Femur (tissue), 1 donor: ENCODE measurements around the gene TBC1D14.
A peak's percentile ranks its signal among the peaks of the same experiment; 100 is the strongest.
"Not testable (repeated sequence)": the region's sequence is repeated elsewhere in the genome, so short reads cannot be mapped to it uniquely, and the experiment has no call there.

Experiments used
- DNase-seq: peaks from one replicate; pipeline ENCODE4 v3.0.0-alpha.2; 2017

The TBC1D14 gene

DNA sequence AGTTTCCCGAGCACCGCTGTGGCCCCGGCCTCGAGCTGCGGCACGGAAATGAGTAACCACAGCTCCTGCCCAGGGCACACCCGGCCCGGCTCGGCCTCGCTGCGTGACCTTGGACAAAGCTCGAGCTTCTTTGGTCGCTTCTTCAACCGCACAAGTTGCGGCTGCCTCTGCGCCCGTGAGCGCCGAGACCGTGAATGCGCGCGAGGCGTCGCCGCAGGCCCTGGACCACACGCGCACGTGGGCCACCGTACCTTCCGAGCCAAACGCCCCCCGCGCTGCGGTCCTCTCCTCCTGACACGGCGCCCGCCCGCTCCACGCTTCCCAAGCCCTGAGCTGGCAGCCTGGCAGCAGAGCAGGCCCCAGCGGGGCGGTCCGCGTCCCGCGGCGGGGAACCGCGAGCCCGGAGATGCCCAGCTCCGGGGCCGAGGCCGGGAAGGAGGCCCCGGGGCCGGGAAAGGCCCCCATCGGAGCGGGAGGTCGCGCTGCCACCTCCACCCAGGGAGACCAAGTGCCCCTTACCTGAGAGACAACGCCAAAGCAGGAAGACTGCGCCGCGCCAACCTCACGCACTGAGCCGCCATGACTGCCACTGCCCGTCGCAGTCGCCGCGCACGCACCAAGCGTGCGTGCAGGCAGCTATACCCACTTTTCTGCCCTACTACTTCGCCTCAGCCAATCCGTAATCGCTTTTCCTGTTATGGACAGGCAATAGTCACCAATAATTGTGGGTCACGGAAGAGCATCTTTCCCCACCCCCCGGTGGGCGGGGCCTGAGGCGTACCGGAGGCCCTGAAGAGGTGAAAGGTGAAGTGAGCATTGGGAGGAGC, 158.0 kb downstream of the TBC1D14 start, which contains the start of gene GRPEL1:
TSS of gene GRPEL1 (minus strand) at position 613 of the 827 bp plus-strand sequence. CDS start at position 581, 32 bp downstream.
- DNase-seq = peak; percentile 100

DNA sequence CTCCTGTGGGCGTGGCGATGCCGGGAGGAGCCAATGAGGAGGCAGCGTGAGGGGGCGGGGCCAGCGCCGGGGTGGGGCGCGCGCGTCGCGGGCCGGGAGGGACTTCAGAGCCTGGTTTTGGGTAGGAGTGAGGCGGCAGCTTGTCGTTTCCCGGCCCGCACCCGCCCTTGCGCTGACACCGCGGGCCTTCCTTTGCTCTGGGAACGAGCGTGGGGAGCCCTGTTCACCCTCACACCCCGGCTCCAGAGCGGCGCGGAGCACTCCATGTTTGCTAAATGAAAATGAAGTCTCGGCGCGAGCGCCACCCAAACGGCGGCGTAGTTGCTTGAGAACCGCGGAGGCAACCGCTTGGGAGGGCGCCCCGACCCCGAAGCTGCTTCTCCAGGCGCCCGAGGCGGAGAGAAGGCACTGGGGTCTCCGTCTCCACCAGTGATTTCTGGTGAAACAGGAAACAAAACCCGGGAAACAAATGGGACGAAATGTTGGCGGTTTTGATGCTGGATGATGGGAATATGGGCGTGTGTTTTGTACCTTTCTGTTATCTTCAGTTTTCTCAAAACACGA, 158.7 kb downstream of the TBC1D14 start:
- DNase-seq = no peak

DNA sequence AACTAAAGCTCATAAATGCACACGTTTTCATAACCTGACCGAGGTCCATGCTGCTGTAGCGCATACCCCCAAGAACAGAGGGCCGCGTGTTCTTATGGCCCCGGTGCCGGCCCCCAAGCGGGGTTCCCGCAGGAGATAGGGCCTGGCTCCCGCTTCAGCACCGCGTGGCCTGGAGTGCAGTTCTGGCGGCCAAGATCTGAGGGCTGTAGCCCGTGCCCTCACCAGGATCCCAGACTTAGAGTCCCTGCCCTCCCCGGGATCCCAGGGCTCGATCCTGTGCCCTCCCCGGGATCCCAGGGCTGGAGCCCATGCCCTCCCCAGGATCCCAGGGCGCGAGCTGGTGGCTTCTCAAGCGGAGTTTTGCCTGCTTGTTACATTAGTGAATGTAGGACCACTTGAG, 159.3 kb downstream of the TBC1D14 start:
- DNase-seq = no peak

DNA sequence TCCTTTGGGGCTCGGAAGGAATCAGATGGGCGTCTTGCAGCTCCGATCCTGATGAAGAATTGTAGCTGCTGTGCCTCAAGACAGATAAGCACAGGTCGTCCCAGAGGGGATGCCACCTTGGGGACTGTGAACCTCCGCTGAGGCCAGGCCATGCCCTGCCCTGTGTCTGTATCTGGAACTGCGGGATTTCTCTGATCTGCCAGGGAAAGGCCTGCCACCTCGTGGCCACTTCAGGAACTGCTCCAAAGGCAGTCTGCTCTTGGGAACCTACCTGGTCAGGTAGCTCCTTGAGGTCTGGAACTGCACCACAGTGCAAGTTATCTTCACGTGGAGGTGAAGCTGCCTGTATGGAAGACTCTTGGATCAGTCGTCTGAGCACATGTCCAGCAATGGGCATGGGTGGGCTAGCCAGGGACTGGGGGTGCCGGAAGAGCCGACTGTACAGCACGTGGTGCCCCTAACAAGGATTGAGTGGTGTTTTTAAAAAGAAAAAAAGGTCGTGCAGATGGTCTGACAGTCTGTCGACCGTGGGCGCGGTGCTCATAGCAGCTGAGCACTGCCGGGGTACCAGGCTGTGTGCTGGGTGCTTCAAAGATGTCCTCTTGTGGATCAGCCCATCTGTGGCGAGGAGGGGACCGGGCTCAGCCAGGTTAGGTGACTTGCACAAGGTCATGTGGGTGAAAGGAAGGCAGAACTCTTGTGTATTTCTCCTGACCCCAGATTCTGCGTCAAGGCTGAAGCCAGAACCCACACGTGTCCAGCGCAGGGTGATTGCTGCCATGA, 161.3 kb downstream of the TBC1D14 start:
- peak; percentile 82 for DNase-seq

DNA sequence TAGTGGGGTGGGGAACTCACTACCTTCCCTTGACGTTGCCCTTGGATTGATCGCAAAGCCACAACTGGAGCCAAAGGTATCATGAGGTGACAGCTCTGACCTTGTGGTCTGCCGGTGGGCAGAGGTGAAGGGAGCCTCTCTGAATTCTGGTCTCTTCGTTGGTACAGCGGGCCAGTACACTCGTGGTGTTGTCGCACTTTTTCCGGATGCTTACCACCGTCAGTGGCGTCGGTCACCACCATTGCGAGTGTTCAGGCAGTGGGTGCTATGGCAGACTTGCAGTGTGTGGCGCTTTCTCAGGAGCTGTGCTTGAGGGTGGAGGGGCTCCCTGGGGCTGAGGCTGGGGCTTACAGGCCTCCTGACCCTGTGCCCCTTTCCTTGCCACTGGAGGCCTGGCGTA, 163.4 kb downstream of the TBC1D14 start:
- no peak for DNase-seq

DNA sequence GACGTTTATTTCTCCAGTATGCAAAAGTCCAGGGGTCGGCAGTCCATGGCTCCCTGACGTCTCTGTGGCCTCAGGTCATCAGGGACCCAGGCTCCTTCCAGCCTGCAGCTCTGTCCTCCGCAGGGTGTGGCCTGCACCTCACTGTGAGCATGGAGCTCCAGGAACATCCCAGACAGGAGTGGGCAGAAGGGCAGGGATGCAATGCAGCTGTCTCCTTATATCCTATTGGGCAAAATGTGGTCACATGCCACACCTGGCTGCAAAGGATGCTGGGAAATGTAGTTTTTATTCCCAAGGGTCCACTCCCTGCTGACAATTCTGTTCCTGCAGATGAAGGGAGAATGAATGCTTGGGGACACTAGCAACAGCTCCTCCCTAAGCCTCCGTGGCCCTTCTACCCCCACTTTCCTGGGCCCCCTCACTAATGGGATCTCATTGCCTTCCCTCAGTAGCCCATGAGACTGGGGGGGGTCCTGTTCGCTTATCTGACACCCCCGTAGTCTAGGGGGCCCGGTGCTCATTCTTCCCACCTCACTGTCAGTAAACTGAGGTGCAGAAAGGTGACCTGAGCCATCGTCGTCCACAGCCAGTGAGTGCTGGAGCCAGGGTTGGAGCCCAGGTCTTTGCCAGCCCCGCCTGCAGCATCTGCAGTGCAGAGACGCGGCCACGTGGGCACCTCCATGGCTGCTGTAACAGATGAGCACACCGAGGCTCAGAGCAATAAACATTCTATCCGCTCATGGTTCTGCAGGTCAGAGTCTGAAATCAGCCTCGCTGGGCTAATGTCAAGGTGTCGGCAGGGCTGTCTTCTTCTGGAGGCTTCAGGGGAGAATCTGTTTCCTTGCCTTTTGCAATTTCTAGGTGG, 164.1 kb downstream of the TBC1D14 start:
- no peak for DNase-seq

DNA sequence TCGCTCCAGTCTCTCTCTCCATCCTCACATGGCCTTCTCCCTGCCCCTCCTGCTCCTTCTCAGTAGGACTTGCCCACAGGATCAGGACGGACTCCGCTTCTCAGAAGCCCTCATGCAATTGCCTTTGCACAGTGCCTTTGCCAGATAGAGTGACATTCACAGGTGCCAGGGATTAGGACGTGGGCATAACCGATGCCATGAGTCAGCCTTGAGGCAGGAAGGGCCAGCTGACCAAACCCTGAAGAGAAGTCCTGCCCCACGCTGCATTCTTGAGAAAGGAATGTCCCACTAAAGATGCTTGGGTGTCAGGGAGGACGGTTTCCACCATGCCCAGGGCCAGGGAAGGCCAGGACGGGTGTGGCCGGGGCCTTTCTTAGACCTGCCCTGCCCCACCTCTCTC, 164.8 kb downstream of the TBC1D14 start:
- DNase-seq = peak; percentile 61

DNA sequence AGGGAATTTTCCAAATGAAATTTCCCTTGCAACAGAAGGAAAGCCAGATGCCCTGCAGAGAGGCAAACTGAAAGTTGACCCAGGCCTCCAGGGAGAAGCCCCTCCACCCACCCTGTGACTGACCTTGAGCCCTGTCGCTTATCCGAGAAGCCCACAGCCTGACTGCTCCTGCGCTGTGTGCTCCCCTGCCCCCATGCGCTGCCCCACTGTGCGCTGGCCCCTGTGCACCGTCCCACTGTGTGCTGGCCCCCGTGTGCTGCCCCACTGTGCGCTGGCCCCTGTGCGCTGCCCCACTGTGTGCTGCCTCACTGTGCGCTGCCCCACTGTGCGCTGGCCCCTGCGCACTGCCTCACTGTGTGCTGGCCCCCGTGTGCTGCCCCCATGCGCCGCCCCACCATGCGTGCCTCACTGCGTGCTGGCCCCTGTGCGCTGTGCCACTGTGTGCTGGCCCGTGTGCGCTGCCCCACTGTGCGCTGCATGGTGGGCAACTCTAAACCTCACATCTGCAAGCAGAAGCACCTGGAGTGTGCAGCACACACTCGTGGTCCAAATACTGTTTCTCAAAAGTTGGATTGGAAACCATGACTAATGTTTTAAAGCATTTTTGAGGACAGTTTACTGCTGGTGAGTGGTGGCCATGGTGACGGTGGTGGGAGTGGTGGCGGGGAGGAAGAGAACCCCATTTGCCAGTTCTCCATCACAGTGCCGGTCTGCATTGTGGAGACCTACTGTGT, 166.5 kb downstream of the TBC1D14 start:
- DNase-seq = no peak

DNA sequence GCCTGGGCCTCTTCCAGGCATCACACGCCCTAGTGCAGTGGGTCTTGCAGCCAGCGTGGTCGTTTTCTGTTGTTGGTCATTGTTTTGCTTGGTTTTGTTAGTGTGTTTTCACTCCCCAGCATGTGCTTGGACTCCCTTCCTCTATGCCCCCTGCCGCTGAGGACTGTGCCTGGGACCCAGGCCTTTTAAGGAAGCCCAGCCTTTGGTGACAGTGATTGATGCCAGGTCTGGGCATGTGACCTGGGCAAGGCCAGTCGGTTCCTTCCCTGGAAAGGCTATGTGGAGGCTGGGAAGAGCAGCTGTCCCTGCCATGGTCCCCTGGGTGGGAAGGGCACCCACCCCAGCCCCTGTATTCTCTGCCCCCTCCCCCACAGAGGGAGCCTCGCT, 167.1 kb downstream of the TBC1D14 start:
- no peak for DNase-seq

DNA sequence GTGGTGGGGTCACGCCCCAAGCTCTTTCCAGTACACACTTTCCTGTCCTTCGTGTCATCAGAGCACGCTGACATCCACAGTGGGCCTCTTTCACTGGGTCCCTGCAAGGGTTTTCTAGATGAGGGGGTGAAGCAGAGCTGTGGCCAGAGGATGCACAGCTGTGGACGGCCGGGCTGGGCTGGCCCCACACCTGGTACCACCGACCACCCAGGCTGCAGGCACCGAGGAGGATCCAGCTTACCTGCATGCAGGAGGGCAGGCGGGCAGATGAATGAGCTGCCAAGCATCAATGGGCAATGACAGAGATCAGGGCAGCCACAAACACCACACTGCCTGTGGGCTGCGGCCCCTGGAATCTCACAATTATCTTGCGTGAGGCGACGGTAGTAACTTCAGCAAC, 167.7 kb downstream of the TBC1D14 start:
- DNase-seq = no peak

DNA sequence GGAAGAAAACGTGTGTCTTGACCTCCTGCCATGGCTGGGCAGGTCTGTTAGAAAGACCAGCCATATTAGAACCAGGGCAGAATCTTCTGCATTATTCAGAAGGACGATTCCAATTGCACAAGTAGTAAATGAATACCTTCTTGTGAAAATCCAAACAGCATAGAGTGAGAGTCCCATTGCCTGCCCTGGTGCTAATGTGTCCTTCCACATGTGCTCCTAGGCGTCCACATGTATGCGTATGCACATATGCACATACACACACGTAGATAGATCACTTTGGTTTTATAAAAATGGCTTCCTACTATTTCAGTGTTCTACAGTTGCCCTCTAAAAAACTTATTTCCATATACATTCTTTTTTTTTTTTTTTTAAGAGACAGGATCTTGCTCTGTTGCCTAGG, 168.4 kb downstream of the TBC1D14 start:
- DNase-seq = no peak

DNA sequence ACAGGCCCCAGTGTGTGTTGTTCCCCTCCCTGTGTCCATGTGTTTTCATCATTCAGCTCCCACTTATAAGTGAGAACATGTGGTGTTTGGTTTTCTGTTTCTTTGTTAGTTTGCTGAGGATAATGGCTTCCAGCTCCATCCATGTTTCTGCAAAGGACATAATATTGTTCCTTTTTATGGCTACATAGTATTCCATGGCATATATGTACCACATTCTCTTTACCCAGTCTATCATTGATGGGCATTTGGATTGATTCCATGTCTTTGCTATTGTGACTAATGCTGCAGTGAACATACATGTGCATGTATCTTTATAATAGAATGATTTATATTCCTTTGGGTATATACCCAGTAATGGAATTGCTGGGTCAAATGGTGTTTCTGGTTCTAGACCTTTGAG, 169.9 kb downstream of the TBC1D14 start:
- DNase-seq = not testable (repeated sequence)

DNA sequence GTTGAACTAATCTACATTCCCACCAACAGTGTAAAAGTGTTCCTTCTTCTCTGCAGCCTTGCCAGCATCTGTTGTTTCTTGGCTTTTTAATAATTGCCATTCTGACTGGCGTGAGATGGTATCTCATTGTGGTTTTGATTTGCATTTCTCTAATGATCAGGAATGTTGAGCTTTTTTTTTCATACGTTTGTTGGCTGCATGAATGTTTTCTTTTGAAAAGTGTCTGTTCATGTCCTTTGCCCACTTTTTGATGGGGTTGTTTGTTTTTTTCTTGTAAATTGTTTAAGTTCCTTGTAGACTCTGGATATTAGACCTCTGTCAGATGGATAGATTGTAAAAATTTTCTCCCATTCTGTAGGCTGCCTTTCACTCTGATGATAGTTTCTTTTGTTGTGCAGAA, 170.3 kb downstream of the TBC1D14 start:
- DNase-seq = not testable (repeated sequence)
